HG03460 (cell line): ENCODE measurements around the gene ALDH1A2.
"Not testable (repeated sequence)": the region's sequence is repeated elsewhere in the genome, so short reads cannot be mapped to it uniquely, and the experiment has no call there.

ENCODE experiments used
- ATAC-seq: cut with Tn5 transposase; IDR thresholded peaks from one replicate; pipeline ENCODE4 v1.9.1; 2021; ENCODE audit not compliant: unreplicated experiment

ALDH1A2 gene

DNA sequence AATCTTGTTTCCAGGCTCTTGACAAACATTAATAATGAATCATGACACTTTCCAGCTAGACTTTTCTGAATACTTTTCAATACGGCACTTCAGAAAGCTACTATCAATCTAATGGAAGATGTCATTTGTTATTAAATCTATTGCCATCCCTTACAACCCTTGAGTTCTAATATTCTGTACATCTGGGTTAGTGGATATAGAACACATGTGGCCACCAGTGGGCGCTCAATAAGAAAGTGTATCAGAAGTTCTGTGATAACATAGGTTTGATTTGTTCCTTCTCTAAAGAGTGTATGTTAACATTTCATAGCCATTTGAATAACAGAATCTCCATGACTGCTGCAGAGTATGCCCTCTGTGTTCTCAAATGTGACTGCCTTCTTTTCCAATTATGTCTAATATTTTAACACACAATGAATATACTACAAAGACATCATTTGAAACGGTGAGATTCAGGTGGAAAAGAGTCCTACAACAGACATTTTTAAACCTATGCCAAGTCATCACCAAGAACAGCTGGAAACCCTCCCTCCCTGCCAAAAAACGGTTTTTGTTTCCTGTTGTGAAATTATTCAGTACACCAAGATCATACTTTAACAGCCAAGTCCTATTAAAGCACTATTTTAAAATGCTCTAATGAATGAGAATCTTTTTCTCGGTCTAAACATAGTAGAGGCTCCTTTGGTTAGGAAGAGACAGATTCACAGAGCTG is 22.2 kb downstream of the ALDH1A2 start:
- ATAC-seq, result no peak

DNA sequence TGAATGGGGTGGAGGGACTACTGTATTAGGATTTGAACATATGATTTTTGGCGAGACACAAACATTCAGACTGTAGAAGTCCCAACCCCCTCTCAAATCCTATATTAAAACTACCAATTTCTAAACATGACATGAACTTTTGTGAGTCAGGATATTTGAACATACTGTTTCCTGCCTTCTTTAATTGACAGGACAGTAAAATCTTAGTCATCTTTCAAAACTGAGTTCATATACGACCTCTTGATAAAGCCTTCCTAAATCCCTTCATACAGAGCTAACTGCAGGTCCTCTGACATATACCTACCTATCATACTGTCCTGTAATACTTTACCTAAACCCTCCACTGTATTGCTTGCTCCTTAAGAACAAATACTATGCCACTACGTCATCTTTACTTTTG is 23.5 kb downstream of the ALDH1A2 start:
- no peak for ATAC-seq

DNA sequence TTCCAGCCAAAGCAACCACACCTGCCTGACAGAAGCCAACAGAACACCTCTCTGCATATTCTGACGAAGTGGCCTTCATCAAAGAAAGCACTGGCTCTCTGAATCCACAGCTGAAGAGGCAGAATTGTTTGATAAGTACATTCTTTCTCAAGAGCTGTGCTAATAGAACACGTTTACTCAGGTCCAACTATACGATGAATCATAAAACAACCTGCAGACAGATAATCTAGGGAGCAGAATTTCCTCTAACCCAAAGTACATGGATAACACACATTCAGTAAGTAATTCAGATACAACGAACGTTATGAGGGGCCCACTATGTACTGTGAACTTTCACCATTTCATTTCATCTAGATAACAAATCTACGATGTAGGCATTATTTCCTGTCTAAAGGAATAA is 25.4 kb downstream of the ALDH1A2 start:
- ATAC-seq, result no peak

DNA sequence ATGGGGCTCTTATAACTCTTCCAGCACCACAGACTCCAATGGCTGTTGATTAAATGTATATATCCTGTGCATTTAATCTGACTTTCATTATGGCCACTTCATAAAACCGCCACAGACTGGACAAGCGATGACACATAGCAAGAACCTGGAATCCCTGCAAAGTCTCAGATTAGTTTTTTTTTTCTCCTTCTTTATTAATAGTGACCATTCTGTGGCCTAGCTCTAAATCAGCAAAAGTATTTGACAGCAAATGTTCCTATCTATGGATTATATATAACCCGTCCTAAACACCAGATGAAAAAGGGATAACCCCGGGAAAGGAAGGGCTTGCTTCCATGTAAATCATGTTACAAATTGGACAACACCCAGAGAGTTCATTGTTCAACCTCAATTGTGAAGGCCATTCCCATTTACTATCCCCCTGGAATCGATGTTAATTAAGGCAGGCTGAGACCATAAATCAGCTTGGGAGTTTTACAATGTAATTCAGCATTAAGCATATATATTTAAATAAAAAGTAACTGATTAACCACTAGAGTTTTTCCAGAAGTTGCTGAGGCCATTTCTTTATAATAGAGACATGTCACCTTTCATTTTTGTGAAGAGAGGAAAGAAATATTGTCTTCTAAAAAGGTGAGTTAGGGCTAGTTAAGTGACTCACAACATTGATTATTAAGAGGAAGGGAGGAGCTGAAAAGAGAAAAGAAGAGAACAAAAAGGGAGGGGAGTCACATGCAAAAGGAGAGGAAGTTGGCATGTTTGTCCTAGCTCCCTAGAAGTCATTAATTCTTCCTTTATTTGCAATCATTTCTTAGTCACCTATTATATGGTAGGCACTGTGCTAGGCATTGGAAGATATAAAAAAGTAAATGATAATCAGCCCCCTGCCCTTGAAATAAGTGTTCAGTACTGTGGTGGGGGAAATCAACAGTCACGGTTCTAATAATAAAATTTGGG is 26.2 kb downstream of the ALDH1A2 start:
- no peak for ATAC-seq

GRCh38 chr15:58038426-58039078 is 27.0 kb downstream of the ALDH1A2 start:
- ATAC-seq, result no peak

- no peak for ATAC-seq
Measured at GRCh38 chr15:58037723-58038301, 27.7 kb downstream of the ALDH1A2 start.

- ATAC-seq, result no peak
Measured at GRCh38 chr15:58036579-58036978, 28.9 kb downstream of the ALDH1A2 start.

DNA sequence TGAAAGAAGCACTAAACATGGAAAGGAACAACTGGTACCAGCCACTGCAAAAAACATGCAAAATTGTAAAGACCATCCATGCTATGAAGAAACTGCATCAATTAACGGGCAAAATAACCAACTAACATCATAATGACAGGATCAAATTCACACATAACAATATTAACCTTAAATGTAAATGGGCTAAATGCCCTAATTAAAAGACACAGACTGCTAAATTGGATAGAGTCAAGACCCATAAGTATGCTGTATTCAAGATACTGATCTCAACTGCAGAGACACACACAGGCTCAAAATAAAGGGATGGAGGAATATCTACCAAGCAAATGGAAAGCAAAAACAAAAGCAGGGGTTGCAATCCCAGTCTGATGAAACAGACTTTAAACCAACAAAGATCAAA is 37.1 kb downstream of the ALDH1A2 start:
- ATAC-seq, result not testable (repeated sequence)

- no peak for ATAC-seq
Measured at GRCh38 chr15:58026552-58026951, 39.0 kb downstream of the ALDH1A2 start.

DNA sequence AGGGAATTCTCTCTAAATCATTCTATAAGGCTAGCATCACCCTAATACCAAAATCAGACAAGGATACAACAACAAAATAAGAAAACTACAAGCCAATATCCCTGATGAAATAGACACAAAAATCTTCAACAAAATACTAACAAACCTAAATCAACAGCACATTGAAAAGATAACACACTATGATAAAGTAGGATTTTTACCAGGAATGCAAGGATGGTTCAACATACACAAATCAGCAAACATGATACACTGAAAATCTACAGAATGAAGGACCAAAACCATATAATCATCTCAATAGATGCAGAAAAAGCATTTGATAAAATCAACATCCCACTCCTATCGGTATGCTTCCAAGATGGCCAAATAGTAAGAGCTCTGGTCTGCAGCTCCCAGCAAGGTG is 39.5 kb downstream of the ALDH1A2 start:
- ATAC-seq, result no peak

DNA sequence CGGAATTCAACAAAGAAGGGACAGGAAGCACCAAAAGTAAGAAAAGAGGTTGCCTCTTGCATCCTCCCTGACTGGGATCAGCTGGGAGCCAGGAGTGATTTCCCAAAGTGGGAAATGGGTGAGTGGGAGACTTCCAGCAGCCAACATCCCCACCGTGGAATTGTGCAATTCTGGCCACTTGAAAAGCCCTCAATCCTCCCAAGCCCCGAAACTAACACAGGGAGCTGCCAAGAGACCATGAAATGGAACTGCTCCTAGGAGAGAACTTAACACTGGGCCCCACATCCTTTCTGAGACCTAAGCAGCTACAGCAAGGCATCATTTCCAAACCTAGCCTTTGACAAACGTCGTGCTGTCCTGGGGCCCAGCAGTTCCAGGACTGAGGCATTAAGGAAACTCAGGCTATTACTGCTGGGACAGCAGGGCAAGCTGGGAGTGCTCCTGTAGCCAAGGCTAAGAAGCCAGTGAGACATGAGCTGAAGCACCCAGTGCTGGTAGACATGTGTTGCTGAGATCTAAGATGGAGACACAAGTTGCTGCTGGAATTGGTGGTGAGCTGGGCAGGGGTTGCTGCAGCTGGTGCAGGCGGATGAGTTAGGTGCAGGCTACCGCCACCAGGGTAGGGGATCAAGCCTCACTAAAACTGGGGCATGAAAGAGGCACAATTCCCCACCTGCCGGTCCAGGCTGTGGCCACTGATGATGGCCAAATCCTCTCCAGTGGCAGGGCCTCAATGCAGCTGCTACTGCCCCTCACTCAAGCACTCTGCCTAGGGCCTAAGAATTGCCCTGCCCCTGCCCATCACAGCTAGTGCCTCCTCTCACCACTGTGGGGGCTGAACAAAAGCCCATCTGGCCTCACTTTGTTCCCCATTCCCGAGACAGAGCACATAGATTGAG is 43.9 kb downstream of the ALDH1A2 start:
- ATAC-seq, result no peak

DNA sequence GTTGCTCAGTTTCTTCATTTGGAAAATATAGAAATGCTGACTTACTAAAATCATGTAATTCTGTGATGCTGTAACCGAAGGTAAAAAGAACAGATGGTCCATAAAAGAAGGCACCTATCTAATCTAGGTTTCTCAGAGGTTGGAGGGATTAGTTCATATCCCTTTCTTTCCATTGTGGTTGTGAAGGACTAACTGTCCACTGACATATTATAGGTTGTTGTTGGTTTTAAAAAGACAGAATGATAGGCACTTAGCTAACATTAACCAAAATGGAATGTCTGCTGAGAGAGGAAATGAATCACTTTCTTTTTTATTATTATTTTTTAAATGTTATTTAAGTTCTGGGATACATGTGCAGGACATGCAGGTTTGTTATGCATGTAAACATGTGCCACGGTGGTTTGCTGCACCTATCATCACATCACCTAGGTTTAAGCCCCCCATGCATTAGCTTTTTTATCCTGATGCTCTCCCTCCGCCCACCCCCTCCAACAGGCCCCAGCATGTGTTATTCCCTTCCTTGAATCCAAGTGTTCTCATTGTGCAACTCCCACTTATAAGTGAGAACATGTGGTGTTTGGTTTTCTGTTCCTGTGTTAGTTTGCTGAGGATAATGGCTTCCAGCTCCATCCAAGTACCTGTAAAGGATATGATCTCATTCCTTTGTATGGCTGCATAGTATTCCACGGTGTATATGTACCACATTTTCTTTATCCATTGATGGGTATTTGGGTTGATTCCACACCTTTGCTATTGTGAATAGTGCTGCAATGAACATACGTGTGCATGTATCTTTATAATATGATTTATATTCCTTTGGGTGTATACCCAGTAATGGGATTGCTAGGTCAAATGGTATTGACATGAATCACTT is 45.8 kb downstream of the ALDH1A2 start:
- no peak for ATAC-seq

GRCh38 chr15:58017869-58018268 is 47.6 kb downstream of the ALDH1A2 start:
- ATAC-seq, result no peak

- ATAC-seq, result no peak
Measured at GRCh38 chr15:58016581-58017175, 48.8 kb downstream of the ALDH1A2 start.

- ATAC-seq, result no peak
Measured at GRCh38 chr15:58015565-58015964, 49.9 kb downstream of the ALDH1A2 start.

GRCh38 chr15:58014470-58014869 is 51.0 kb downstream of the ALDH1A2 start:
- ATAC-seq, result no peak

DNA sequence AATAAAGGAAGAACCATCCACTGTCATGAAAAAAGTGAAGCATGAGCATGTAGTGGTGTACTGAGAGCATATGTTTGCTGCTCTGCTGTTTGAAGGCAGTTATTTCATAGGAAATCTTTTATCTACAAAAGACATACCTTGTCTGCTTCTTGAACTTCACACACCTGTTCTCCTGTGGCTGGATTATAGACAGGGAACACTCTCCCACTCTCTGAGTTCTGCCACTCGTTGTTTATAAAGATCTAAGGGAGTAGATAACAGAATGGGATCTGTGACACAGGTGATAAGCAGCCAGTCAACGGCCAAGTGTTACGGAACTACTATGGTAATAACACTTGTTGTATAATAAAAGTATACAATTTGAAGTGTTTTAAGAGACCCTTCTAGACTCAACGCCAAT is 51.5 kb downstream of the ALDH1A2 start:
- no peak for ATAC-seq

- ATAC-seq, result no peak
Measured at GRCh38 chr15:58010983-58011382, 54.5 kb downstream of the ALDH1A2 start.

DNA sequence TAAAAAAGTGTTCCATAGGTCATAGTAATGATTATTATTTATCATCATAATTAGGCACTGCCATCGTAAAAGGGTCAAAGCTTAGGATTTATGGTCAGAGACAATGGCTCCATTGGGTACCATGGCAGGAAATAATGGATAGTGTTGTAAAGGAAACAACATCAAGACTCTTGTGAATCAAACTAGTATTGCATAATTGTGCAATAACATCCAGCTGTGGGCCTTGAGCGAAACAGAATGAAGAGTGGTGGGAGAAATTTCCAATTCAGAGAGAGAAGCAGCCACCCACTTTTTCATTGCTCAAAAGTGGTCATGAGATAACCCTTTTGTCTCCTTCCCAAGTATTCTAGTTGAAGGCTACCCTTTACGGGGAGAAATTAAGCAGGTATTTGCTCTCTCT is 61.7 kb downstream of the ALDH1A2 start:
- no peak for ATAC-seq
